ENCODE results near the gene MRPS27. TPM values are rescaled to one million over a fixed set of nuclear protein-coding genes. Genes with fewer than 3 reads are reported as not detected.

Gene MRPS27
- total and polyA plus RNA-seq, 9 of the 15 experiments (the other 6 are each of a cell fraction or from before 2014, with no cell fraction given) = 73.6 to 144 (median 106) TPM

DNA sequence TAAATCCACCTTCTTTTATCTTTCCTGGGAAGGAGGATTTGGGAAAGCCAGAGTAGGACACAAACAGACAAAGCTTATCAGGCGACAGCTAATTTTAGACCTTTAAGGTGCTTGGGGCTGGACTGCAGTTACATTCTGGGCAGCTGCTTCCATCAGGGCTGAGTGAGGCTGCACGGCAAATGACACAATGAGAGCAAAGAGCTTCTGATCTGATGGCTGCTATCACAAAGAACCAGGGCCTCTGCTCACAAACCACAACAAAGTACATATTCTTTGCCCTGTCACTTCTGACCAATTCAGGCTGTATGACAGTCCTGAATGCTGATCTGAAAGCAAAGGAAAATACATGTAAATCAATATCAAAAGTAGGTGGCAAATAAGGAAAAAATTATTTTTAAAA is 93.1 kb downstream of the MRPS27 start (continued):
- TF ChIP-seq, protein P1, sequence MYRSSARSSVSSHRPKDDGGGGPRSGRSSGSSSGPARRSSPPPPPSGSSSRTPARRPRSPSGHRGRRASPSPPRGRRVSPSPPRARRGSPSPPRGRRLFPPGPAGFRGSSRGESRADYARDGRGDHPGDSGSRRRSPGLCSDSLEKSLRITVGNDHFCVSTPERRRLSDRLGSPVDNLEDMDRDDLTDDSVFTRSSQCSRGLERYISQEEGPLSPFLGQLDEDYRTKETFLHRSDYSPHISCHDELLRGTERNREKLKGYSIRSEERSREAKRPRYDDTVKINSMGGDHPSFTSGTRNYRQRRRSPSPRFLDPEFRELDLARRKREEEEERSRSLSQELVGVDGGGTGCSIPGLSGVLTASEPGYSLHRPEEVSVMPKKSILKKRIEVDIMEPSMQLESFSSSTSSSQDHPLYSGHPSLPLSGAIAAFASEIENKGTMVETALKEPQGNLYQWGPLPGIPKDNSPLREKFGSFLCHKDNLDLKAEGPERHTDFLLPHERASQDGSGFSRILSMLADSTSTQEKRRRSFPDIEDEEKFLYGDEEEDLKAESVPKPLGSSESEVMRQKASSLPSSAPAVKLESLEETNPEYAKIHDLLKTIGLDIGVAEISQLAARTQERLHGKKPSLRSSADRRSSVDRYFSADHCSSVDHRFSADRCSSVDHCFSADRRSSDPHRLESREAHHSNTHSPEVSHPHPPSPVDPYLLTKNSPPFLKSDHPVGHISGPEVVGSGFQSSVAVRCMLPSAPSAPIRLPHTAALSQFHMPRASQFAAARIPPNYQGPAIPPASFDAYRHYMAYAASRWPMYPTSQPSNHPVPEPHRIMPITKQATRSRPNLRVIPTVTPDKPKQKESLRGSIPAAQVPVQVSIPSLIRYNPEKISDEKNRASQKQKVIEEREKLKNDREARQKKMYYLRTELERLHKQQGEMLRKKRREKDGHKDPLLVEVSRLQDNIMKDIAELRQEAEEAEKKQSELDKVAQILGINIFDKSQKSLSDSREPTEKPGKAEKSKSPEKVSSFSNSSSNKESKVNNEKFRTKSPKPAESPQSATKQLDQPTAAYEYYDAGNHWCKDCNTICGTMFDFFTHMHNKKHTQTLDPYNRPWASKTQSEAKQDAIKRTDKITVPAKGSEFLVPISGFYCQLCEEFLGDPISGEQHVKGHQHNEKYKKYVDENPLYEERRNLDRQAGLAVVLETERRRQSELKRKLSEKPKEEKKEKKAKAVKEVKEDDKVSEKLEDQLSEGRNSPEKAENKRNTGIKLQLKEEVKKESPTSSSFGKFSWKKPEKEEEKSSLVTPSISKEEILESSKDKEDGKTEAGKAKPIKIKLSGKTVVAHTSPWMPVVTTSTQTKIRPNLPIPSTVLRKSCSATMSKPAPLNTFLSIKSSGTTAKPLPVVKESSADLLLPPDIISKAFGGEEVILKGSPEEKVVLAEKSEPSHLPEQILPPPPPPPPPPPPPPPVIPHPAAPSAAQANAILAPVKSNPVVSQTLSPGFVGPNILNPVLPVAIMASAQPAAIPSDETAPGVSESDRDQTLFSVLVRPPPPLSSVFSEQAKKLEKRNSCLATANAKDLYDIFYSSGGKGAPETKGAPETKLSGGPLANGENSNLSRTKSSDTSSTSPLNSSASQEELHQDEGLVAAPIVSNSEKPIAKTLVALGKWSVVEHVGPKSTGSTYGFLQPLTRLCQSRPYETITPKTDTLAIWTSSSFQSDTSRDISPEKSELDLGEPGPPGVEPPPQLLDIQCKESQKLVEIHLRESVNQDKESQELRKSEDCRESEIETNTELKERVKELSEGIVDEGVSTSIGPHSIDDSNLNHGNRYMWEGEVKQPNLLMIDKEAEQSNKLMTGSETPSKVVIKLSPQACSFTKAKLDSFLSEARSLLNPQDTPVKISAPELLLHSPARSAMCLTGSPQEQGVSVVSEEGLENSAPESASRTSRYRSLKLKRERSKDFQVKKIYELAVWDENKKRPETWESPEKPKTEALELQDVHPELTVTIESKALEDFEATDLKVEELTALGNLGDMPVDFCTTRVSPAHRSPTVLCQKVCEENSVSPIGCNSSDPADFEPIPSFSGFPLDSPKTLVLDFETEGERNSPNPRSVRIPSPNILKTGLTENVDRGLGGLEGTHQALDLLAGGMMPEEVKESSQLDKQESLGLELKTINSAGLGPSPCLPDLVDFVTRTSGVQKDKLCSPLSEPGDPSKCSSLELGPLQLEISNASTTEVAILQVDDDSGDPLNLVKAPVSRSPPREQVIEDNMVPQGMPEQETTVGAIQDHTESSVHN (IDR thresholded peaks at IDR 0.05; ENCODE audit: borderline replicate concordance in 1 of 2, low read depth in 1 of 2) = no peak
- TF ChIP-seq JUN (IDR thresholded peaks at IDR 0.05; ENCODE audit: borderline replicate concordance, low read depth, low read length) (0 out of 2 replicates have a peak, but pooled peaks have one; percentile 15), JUN (CRISPR knock-in tag; IDR thresholded peaks at IDR 0.05; ENCODE audit: borderline replicate concordance) (no peak), NCOR1 (IDR thresholded peaks at IDR 0.05) (peak; percentile 56; the same call in 1 of the 2 replicates), SMARCC2 (IDR thresholded peaks at IDR 0.05; ENCODE audit: low read depth) (no peak), RBM17 (IDR thresholded peaks at IDR 0.05; ENCODE audit: borderline replicate concordance, low read depth, low read length) (no peak), ZNF134 (CRISPR knock-in tag; conservative IDR thresholded peaks at IDR 0.05) (no peak)
- TF ChIP-seq, protein P2, sequence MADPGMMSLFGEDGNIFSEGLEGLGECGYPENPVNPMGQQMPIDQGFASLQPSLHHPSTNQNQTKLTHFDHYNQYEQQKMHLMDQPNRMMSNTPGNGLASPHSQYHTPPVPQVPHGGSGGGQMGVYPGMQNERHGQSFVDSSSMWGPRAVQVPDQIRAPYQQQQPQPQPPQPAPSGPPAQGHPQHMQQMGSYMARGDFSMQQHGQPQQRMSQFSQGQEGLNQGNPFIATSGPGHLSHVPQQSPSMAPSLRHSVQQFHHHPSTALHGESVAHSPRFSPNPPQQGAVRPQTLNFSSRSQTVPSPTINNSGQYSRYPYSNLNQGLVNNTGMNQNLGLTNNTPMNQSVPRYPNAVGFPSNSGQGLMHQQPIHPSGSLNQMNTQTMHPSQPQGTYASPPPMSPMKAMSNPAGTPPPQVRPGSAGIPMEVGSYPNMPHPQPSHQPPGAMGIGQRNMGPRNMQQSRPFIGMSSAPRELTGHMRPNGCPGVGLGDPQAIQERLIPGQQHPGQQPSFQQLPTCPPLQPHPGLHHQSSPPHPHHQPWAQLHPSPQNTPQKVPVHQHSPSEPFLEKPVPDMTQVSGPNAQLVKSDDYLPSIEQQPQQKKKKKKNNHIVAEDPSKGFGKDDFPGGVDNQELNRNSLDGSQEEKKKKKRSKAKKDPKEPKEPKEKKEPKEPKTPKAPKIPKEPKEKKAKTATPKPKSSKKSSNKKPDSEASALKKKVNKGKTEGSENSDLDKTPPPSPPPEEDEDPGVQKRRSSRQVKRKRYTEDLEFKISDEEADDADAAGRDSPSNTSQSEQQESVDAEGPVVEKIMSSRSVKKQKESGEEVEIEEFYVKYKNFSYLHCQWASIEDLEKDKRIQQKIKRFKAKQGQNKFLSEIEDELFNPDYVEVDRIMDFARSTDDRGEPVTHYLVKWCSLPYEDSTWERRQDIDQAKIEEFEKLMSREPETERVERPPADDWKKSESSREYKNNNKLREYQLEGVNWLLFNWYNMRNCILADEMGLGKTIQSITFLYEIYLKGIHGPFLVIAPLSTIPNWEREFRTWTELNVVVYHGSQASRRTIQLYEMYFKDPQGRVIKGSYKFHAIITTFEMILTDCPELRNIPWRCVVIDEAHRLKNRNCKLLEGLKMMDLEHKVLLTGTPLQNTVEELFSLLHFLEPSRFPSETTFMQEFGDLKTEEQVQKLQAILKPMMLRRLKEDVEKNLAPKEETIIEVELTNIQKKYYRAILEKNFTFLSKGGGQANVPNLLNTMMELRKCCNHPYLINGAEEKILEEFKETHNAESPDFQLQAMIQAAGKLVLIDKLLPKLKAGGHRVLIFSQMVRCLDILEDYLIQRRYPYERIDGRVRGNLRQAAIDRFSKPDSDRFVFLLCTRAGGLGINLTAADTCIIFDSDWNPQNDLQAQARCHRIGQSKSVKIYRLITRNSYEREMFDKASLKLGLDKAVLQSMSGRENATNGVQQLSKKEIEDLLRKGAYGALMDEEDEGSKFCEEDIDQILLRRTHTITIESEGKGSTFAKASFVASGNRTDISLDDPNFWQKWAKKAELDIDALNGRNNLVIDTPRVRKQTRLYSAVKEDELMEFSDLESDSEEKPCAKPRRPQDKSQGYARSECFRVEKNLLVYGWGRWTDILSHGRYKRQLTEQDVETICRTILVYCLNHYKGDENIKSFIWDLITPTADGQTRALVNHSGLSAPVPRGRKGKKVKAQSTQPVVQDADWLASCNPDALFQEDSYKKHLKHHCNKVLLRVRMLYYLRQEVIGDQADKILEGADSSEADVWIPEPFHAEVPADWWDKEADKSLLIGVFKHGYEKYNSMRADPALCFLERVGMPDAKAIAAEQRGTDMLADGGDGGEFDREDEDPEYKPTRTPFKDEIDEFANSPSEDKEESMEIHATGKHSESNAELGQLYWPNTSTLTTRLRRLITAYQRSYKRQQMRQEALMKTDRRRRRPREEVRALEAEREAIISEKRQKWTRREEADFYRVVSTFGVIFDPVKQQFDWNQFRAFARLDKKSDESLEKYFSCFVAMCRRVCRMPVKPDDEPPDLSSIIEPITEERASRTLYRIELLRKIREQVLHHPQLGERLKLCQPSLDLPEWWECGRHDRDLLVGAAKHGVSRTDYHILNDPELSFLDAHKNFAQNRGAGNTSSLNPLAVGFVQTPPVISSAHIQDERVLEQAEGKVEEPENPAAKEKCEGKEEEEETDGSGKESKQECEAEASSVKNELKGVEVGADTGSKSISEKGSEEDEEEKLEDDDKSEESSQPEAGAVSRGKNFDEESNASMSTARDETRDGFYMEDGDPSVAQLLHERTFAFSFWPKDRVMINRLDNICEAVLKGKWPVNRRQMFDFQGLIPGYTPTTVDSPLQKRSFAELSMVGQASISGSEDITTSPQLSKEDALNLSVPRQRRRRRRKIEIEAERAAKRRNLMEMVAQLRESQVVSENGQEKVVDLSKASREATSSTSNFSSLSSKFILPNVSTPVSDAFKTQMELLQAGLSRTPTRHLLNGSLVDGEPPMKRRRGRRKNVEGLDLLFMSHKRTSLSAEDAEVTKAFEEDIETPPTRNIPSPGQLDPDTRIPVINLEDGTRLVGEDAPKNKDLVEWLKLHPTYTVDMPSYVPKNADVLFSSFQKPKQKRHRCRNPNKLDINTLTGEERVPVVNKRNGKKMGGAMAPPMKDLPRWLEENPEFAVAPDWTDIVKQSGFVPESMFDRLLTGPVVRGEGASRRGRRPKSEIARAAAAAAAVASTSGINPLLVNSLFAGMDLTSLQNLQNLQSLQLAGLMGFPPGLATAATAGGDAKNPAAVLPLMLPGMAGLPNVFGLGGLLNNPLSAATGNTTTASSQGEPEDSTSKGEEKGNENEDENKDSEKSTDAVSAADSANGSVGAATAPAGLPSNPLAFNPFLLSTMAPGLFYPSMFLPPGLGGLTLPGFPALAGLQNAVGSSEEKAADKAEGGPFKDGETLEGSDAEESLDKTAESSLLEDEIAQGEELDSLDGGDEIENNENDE (IDR thresholded peaks at IDR 0.05; ENCODE audit: low read depth, low read length) = no peak
